T-cell (primary cell): ENCODE results near the gene NEK8. TPM values are rescaled to one million over a fixed set of nuclear protein-coding genes. Genes with fewer than 3 reads are reported as not detected.

Source experiments
- ATAC-seq, 4 experiments: fragments of 200-7000 bp in 3 of 4; fragments of 150-1000 bp in 1 of 4; cut with Tn5 transposase; replicated peaks in 1 of 4; 1 replicate in 3 of 4; 2 replicates in 1 of 4; pipeline ENCODE4 v1.10.0; 2021; ENCODE audit warnings: moderate library complexity in 3 of 4, mild to moderate bottlenecking in 2 of 4, moderate number of reproducible peaks in 1 of 4
- CTCF ChIA-PET, 2 donors: fragments of 300-600 bp; sonication (Branson Sonifier 250); formaldehyde crosslinking; loops; one replicate each; lab custom pipeline; 2022; ENCODE audit warnings: antibody characterized with exemption in 2 of 2; lab: Charles Lee
- POLR2A ChIA-PET, 2 donors: fragments of 300-600 bp; sonication (Branson Sonifier 250); formaldehyde crosslinking; loops; one replicate each; lab custom pipeline; 2022; ENCODE audit warnings: antibody characterized with exemption in 2 of 2; lab: Charles Lee
- DNase-seq, 35 experiments: peaks; one replicate each; pipeline versions ENCODE4 v3.0.0 to v3.0.0-alpha.2; 2013 to 2023
- H3K27ac ChIP-seq: one replicate; pipeline ENCODE4 v1.5.1; 2013; ENCODE audit warnings: low read length
- H3K27me3 ChIP-seq, 2 experiments: replicated peaks in 1 of 2; 1 replicate in 1 of 2; 2 replicates in 1 of 2; pipeline versions ENCODE4 v1.6.1 to v1.7.0; 2013; ENCODE audit warnings: low read length in 1 of 2, mixed read lengths in 1 of 2; ENCODE audit not compliant: control insufficient read depth in 2 of 2, insufficient read depth in 2 of 2; ENCODE audit errors: extremely low read depth in 1 of 2
- H3K36me3 ChIP-seq, 2 donors: 1 replicate in 1 of 2; 2 replicates in 1 of 2; pipeline versions ENCODE4 v1.6.1 to v1.7.0; 2013; ENCODE audit warnings: low read length in 1 of 2; ENCODE audit not compliant: control insufficient read depth in 2 of 2, insufficient read depth in 1 of 2; ENCODE audit errors: extremely low read depth in 1 of 2
- H3K4me1 ChIP-seq, 2 experiments: 1 replicate in 1 of 2; 2 replicates in 1 of 2; pipeline versions ENCODE4 v1.6.1 to v1.7.0; 2013; ENCODE audit warnings: low read length in 2 of 2, mixed read lengths in 1 of 2; ENCODE audit not compliant: insufficient read depth in 2 of 2, control insufficient read depth in 1 of 2; ENCODE audit errors: extremely low read depth in 1 of 2
- H3K4me3 ChIP-seq, 2 donors: 1 replicate in 1 of 2; 2 replicates in 1 of 2; pipeline versions ENCODE4 v1.5.1 to v1.7.0; 2013; ENCODE audit warnings: mild to moderate bottlenecking in 2 of 2, low read length in 1 of 2, moderate library complexity in 1 of 2; ENCODE audit not compliant: control insufficient read depth in 1 of 2; ENCODE audit errors: extremely low read depth in 1 of 2
- H3K9me3 ChIP-seq: 2 replicates; pipeline ENCODE4 v1.7.0; 2013
- H3K27ac Mint-ChIP-seq, 2 donors: one replicate each; pipeline ENCODE4 v1.8.0; 2020 to 2021; ENCODE audit warnings: mild to moderate bottlenecking in 2 of 2, mixed read lengths in 2 of 2
- H3K27me3 Mint-ChIP-seq, 2 donors: one replicate each; pipeline ENCODE4 v1.8.0; 2021 to 2022; ENCODE audit warnings: mixed read lengths in 2 of 2
- H3K36me3 Mint-ChIP-seq: one replicate; pipeline ENCODE4 v1.8.0; 2021; ENCODE audit warnings: mixed read lengths
- H3K4me1 Mint-ChIP-seq, 3 donors: one replicate each; pipeline ENCODE4 v1.8.0; 2020 to 2022; ENCODE audit warnings: mixed read lengths in 3 of 3, mild to moderate bottlenecking in 1 of 3
- H3K4me3 Mint-ChIP-seq, 3 donors: one replicate each; pipeline ENCODE4 v1.8.0; 2020 to 2022; ENCODE audit warnings: mild to moderate bottlenecking in 3 of 3, mixed read lengths in 3 of 3, moderate library complexity in 3 of 3
- H3K9me3 Mint-ChIP-seq, 3 donors: one replicate each; pipeline ENCODE4 v1.8.0; 2020 to 2022; ENCODE audit warnings: mixed read lengths in 3 of 3
- WGBS: methylation state at CpG from one replicate; pipeline ENCODE4 v1.1.5; 2013; ENCODE audit warnings: missing lambda C conversion rate; ENCODE audit not compliant: insufficient coverage; 5-methylcytosine and 5-hydroxymethylcytosine counted together
- total RNA-seq, 35 experiments: library from RNA in 6 of 35; stranded (reverse) in 6 of 35; fragments of 120-200 nt in 1 of 35; gene quantifications; one replicate each; pipeline versions ENCODE4 v1.2.1 to v1.2.4 and lab custom pipeline; 2013 to 2026

The NEK8 gene
- total RNA-seq, 5 donors from 2014 or later (not counting 1 experiment from before 2014, with no cell fraction given) = 7.7 to 13.6 (median 12.7) TPM

DNA sequence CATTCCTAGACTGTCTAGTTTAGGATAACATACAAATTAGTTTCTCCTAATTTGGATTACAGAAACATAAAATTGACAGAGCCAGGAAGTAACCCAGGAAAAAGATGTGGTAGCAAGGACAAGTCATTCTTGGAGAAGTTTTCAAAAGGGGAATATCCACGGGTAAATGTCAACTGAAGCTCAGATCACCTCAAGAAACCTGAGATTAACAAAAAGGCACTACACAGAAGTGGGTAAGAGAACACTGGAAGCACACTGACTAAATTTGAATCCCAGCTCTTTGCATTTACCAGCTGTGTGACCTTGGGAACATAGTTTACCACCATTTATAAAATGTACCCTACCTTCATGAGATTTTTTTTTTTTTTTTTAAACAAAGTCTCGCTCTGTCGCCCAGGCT, 54.6 kb downstream of the NEK8 start:
- H3K27ac Mint-ChIP-seq = peak overlapping the region in 1 of 2 donors; percentile 11
- no peak for ATAC-seq
- Histone ChIP-seq H3K4me1 (no peaks in the 10 kb centered on the region), H3K4me3 (no peak overlapping the region), H3K27me3 (no peaks in the 10 kb centered on the region), H3K9me3 (no peaks in the 10 kb centered on the region), H3K36me3 (peaks cover 3 to 6% of the 10 kb centered on the region in 2 donors), H3K27ac (no peak overlapping the region)
- no peak for DNase-seq
- no peaks in the 10 kb centered on the region for H3K9me3 Mint-ChIP-seq
- peaks cover 17 to 31% (median 25%) of the 10 kb centered on the region in 3 donors for H3K4me1 Mint-ChIP-seq
- H3K27me3 Mint-ChIP-seq = no peaks in the 10 kb centered on the region
- peaks cover 14% of the 10 kb centered on the region for H3K36me3 Mint-ChIP-seq
- POLR2A ChIA-PET = no interaction called here
- H3K4me3 Mint-ChIP-seq = no peak overlapping the region
- 43% methylated on average over 1 of the region's 3 CpGs for WGBS
- CTCF ChIA-PET = interaction anchor here (0.7 kb wide), 2 partner anchors 19 to 171 kb away, joined by 3 read pairs; no protein-coding TSS in a partner anchor

DNA sequence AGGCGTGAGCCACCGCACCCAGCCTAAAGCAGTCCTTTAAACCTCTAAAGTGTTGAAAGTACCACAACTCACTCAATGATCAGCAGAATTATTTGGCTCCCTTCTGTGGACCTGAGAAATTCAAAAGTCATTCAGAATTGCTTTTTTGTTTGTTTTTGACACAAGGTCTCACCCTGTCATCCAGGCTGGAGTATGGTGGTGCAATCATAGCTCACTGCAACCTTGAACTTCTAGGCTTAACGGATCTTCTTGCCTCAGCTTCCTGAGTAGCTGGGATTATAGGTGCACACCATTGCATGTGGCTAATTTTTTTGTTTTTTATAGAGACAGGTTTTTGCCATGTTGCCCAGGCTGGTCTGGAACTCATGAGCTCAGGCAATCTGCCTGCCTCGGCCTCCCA, 59.5 kb downstream of the NEK8 start:
- Mint-ChIP-seq H3K27ac (peak overlapping the region in 1 of 2 donors; percentile 28), H3K36me3 (peaks cover 2% of the 10 kb centered on the region), H3K27me3 (no peaks in the 10 kb centered on the region), H3K4me3 (no peak overlapping the region), H3K4me1 (peaks cover 19 to 26% (median 23%) of the 10 kb centered on the region in 3 donors), H3K9me3 (no peaks in the 10 kb centered on the region)
- no peak for ATAC-seq
- Histone ChIP-seq H3K4me3 (no peak overlapping the region), H3K27ac (no peak overlapping the region), H3K36me3 (peaks cover 3 to 4% of the 10 kb centered on the region in 2 donors), H3K27me3 (no peaks in the 10 kb centered on the region), H3K4me1 (no peaks in the 10 kb centered on the region), H3K9me3 (no peaks in the 10 kb centered on the region)
- ChIA-PET CTCF (no interaction called here), POLR2A (interaction anchor here in 1 of 2 donors (0.7 kb wide), 1 partner anchor 16 kb away, joined by 5 read pairs; no protein-coding TSS in a partner anchor)
- WGBS = 93% methylated on average over 3 of the region's 4 CpGs
- no peak for DNase-seq

Other genes starting within 250 kb of the NEK8 start
- not detected for gene FOXN1, start 222.4 kb upstream of the NEK8 start, total RNA-seq
- gene UNC119, start 176.2 kb upstream of the NEK8 start, total RNA-seq = 10 to 100 TPM; 37.7 to 51.7 (median 44.5) TPM
- gene PIGS, start 157.3 kb upstream of the NEK8 start, total RNA-seq = 10 to 100 TPM; 54.9 to 63.0 (median 60.9) TPM
- 10 to 100 TPM; 27.0 to 31.0 (median 28.4) TPM for gene ALDOC, start 151.9 kb upstream of the NEK8 start, total RNA-seq
- 10 to 100 TPM in 3 of 5 donors, 1 to 10 TPM in 2; 7.7 to 26.5 (median 10.3) TPM for gene SPAG5, start 129.8 kb upstream of the NEK8 start, total RNA-seq
- gene RSKR, start 114.6 kb upstream of the NEK8 start, total RNA-seq = 10 to 100 TPM; 14.2 to 26.1 (median 21.9) TPM
- gene BLTP2, start 83.6 kb upstream of the NEK8 start, total RNA-seq = 100 to 1,000 TPM; 129 to 156 (median 138) TPM
- gene SDF2, start 66.9 kb upstream of the NEK8 start, total RNA-seq = 10 to 100 TPM; 25.3 to 45.8 (median 43.9) TPM
- gene SUPT6H, start 66.6 kb upstream of the NEK8 start, total RNA-seq = 100 to 1,000 TPM in 2 of 5 donors, 10 to 100 TPM in 3; 89.2 to 129 (median 95.7) TPM
- 10 to 100 TPM in 3 of 5 donors, 1 to 10 TPM in 2; 5.6 to 11.6 (median 10.2) TPM for gene PROCA1, start 16.9 kb upstream of the NEK8 start, total RNA-seq
- gene RAB34, start 10.9 kb upstream of the NEK8 start, total RNA-seq = 10 to 100 TPM in 3 of 5 donors, 1 to 10 TPM in 2; 7.6 to 82.8 (median 11.0) TPM
- gene RPL23A, start 8.8 kb upstream of the NEK8 start, total RNA-seq = 1,000 to 10,000 TPM; 2,927 to 3,276 (median 3,036) TPM
- 1 to 10 TPM in 4 of 5 donors, not detected in 1; 1.2 to 1.8 (median 1.3) TPM for gene TLCD1, start 2.6 kb upstream of the NEK8 start, total RNA-seq
- 100 to 1,000 TPM in 2 of 5 donors, 10 to 100 TPM in 3; 37.5 to 226 (median 42.5) TPM for gene TRAF4, start 15.2 kb downstream of the NEK8 start, total RNA-seq
- 10 to 100 TPM; 17.6 to 23.4 (median 23.3) TPM for gene FAM222B, start 114.0 kb downstream of the NEK8 start, total RNA-seq
- gene ERAL1, start 126.2 kb downstream of the NEK8 start, total RNA-seq = 10 to 100 TPM; 18.9 to 33.7 (median 29.0) TPM
- 100 to 1,000 TPM; 138 to 256 (median 235) TPM for gene FLOT2, start 168.9 kb downstream of the NEK8 start, total RNA-seq
- gene DHRS13, start 174.3 kb downstream of the NEK8 start, total RNA-seq = 10 to 100 TPM; 23.1 to 44.9 (median 39.7) TPM
- gene PHF12, start 222.7 kb downstream of the NEK8 start, total RNA-seq = 100 to 1,000 TPM; 121 to 176 (median 123) TPM